HG03095 (cell line): Measurements from ENCODE around the gene MSANTD1.

Experiments
- ATAC-seq: cut with Tn5 transposase; IDR thresholded peaks from one replicate; pipeline ENCODE4 v1.9.1; 2021; ENCODE audit warnings: moderate library complexity; ENCODE audit not compliant: unreplicated experiment

The MSANTD1 gene

DNA sequence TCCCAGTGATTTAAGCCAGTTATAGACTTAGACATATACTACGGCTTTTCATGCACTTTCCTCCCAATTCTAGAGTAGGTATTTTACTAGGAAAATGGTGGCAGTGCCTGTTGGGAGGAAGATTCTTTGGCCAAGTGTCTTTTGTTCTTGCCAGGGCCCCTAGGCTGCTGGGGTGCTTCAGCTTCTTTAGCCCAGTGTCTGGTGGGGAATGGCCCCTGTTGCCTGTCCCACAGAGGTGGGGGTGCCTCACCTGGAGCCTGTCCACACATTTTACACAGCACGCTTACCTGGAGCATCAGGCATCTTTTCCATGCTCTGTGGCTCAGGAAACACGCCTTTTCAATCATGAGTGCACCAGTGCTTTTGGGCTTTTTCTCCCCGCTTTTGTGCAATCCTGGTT lies 33.2 kb upstream of the MSANTD1 start:
- ATAC-seq, result no peak

DNA sequence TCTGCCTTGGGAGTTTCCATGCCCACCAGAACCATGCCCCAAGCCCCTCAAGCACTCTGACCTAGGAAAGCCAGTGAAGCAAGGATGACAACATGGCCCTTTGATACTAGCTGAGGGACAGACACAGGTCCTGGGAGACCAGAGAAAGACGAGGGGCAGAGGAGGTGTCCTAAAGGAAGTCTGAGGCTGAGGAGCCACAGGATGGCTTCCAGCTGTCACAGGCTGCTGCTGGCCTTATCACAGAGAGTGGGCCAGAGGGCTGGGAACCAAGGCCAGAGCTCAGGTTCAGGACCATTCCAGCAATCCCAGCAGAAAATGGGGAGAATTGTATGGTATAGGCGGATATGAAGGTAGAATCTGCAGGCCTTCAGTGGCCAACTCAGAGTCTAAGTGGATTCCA lies 31.7 kb upstream of the MSANTD1 start:
- ATAC-seq, result no peak

DNA sequence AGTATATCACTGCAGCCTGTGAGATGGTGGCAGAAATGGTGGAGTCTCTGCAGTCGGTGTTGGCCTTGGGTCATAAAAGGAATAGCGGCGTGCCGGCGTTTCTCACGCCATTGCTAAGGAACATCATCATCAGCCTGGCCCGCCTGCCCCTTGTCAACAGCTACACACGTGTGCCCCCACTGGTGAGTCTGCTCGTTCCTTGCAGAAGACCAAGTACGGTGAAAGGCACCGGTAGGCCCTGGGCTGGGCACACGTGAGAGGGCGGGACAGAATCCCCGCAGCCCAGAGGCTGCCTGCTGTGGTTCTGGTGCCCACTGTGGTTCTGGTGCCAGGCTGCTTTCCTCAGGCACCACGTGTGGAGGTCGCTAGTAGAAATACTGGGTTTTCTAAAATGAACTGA lies 31.2 kb upstream of the MSANTD1 start:
- ATAC-seq, result no peak

DNA sequence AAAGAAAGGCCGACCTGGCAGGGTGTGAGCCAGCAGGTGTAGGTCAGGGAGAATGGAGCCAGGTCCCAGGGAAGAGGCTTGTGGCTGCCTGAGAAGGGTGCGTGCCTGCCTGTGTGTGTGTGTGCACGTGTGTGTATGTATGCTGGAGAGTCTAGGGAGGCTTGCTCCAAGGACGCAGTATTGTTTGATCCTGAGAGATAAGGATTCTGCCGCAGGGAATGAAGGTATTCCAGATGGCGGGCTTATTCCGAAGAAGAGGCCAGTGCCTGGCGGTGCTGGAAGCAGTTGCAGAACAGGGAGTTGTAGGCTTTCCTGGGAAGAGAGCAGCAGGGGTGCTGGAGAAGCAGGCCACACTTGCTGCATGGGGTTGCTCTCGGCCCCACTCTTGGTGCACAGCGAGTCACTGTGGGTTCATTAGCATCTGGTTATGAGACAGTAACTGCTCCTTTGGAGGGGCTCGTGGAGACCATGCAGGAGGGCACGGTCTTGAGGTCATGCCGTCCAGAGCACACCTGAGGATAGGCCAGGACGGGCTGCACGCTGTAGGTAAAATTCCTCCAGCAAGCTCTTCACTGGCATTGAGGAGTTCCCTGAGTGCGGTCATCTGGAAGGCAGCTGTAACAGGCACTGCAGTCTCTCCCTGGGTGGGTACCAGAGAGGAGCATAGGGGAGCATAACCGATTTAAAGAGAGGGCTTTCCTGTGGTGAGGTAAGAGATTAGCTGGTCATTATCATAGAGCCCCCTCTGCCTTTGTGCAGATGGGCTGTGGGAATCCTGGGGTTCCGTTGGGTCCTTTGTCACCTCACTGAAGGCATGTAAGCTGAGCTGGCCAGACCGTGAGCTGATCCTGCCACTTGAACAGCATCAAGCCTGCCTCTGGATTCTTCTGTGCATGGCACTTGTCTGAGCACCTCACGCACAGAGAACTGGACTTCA lies 29.9 kb upstream of the MSANTD1 start:
- no peak for ATAC-seq

DNA sequence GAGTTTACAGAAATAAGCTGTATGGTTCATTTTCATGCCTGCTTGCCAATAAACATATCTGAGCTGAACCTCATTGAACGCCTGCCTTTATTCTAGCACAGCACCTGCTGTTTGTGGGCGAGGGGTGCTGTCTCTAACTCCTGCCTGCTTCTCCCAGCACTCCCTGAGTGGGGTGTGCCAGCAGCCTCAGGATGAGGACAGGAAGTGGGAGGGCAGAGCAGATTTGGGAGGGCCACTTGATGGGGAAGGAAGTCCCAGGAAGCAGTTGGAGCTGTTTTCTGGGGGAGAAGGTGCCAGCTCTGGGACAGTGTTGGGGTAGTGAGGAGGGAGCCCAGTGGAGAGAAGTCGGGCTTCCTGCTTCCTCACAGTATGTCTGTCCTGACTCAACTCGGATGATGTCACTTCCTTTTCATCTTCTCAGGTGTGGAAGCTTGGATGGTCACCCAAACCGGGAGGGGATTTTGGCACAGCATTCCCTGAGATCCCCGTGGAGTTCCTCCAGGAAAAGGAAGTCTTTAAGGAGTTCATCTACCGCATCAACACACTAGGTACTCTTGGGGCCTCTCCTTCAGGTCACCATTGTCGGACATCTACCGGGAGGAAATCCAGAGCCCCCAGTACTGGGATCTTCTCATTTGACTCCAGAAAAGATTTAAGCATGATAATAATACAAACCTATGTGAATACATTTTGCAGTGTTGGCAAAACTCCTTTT lies 29.0 kb upstream of the MSANTD1 start:
- ATAC-seq, result no peak

DNA sequence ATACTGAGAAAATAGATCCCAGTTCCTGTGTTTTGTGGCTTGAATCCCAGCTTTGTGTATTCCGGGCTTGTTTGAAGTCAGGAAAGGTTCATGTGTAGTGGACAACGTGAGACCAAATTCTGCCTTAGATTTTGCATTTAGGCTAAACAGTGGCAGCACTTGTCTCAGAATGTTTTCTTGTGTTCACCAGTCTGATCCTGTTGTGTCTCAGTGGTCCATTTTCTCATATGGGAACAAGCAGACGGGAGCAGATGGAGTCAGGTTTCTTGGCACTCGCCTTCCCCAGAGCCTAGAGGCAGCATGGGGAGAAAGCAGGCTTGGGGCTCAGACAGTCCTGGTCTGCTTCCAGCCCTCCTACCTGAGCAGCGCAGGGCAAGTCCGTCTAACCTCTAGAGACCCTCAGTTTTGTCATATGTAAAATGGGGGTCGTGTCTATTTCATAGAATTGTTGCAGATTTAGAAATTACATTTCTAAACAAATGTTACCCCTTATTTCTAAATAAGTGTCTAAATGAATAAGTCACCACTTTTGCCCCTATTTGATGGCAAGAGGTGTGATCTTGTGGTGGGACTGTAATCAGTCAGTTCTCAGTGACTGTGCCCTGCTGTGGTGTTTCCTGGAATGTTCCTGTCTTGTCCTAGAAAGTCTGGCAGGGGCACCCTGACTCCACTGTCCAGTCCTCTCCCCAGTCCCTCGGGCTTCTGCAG lies 28.3 kb upstream of the MSANTD1 start:
- ATAC-seq, result no peak

DNA sequence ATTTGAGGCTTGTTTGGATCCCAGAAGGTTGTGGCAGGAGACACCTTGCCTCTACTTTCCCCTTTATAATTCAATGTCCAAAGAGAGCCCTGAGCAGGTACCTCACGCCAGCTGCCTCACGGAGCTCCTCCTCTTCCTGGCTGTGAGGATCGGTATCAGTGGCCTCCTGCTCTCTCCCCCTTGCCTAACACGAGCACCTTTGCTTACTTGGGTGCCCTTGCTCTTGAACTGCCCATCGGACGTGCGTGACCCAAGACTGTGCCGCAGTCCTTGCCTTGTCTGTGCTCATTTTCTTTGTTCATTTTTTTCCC lies 27.8 kb upstream of the MSANTD1 start:
- ATAC-seq, result no peak

DNA sequence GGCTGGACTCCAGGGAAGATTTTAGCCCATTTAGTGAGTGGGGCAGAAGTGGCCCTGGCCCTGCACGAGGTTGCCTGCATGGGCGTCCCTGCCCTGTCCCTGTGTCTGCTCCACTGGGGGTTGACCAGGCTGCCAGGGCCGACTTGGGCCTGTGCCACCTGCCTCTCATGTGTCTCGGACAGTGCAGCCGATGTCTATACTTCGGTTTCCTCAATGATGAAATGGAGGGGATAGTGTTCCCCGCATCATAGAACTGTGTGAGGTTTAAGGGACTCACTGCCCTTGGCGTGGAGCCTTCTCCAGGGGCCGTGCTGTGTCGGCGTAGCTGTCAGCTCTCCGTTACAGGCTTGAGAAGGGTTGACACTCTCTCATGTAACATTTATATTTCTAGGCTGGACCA lies 27.0 kb upstream of the MSANTD1 start:
- no peak for ATAC-seq

DNA sequence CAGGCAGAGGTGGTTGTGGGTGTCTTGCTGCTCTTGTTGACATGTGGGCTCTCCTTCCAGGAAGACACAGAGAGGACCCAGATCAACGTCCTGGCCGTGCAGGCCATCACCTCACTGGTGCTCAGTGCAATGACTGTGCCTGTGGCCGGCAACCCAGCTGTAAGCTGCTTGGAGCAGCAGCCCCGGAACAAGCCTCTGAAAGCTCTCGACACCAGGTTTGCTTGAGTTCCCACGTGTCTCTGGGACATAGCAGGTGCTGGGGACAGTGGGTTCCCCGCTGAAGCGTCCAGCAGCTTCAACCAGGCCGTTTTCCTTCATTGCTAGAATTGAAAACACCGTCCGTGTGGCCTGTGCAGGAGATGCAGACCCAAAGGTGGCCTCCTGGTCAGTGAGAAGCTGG lies 25.6 kb upstream of the MSANTD1 start:
- ATAC-seq, result no peak

DNA sequence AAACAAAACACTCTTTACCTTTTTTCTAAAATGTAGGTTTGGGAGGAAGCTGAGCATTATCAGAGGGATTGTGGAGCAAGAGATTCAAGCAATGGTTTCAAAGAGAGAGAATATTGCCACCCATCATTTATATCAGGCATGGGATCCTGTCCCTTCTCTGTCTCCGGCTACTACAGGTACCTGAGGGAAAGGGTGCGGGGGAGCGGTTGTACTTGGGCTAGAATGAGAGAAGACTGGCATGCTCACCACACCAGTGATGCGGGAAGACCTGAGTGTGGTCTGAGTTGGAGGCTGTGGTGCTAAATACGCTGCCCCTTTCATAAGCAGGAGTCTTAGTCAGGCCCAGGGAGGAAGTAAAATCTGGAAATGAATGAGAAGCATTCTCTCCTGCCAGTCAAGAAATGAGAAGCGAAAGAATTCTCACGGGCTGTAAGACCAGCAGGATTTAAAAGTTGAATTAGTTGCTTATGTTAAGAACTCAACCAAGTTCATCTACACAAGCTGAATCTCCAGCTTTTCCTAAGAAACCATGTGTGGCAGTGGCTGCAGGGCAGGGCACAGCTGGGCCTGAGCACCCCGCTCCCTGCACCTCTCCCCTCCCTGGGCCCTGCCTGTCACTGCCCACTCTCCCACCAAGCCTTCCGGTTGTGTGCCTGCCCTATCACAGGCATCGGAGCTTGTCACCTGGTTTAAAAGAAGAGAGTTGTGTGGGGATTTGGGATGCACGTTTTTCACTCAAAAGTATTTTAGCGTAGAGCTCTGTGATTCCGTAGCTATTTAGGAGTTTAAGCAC lies 24.8 kb upstream of the MSANTD1 start:
- no peak for ATAC-seq

DNA sequence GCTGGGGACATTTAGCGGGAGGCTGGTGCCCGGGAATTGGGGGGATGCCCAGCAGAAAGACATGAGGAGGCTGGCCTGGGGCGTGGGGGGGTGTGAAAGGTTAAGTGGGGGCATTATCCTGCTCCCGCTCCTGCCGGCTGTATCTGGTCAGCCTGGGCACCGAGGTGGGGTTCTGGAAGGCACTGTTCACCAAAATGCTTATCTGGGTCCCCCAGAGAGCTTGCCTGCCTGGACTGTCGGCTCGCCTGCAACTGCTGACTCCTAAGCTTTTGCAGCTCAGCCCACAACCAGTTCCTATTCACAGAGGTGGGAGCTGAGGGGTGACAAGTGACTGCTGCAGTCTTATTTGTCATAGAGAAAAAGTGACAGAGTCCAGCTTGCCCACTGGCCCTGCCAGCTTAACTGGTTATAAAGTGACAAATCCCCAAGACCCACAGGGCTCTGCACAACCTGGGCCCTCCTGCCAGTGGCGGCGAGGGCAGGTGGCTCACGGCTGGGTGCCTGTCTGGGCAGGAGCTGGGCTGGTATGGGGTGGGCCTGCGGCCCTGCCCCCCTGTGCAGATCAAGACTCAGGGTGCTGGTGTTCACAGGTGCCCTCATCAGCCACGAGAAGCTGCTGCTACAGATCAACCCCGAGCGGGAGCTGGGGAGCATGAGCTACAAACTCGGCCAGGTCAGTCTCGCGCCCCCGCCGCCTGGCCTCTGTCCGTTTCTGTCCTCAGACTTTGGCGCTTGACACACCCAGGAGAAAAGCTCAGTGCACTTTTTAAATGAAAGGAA lies 23.7 kb upstream of the MSANTD1 start:
- ATAC-seq, result no peak

DNA sequence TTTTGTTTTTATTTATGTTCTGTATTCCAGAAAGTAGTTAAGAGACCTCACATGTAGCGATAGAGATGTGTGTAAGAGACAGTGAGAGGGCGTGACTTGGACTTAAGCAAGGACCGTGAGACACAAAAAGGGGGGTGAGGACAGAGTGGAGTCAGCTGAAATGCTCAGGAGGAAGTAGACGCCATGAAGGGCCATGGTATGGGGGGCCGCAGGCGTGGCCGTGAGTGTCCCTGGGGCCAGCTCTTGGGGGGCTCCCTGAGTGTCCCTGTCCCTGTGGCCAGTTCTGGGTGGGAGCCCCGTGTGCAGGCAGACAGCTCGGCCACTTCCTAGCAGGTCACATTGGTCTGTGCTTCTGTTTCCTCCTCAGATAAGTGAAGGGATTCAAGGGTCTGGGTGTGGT lies 23.0 kb upstream of the MSANTD1 start:
- ATAC-seq, result no peak

DNA sequence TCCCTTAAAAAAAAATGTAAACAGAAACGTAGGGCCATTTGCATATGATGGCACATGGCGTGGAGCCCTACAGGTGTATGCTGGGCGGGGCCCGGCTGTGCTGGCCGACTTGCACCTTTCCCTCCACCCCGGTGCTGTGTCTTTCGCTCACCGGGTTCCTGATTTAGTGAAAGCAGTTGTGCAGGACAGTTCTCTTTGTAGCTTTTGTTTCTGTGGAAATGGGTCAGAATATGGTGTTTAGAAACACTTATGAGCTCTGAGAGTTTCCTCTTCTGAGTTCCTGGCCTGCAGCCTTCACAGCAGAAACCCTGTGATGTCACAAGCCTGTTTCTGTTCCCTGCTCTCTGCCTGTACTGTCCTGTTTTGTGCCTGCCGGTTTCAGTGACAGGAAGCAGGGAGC lies 22.5 kb upstream of the MSANTD1 start:
- no peak for ATAC-seq

DNA sequence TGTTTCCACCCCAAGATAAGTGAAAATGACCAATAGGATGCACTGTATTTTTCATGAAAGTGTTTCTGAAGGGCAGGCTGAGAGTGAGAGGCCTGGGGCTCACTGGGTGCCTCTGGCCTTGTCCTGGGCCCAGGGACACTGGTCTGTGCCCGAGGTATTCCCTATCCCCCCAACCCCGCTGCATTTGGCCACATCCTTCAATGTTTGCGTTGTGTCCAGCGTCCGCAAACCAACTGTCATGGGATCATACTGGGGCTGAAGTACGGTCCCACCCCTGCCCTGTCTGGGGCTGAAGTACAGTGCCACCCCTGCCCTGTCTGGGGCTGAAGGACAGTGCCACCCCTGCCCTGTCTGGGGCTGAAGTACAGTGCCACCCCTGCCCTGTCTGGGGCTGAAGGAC lies 22.0 kb upstream of the MSANTD1 start:
- ATAC-seq, result no peak

DNA sequence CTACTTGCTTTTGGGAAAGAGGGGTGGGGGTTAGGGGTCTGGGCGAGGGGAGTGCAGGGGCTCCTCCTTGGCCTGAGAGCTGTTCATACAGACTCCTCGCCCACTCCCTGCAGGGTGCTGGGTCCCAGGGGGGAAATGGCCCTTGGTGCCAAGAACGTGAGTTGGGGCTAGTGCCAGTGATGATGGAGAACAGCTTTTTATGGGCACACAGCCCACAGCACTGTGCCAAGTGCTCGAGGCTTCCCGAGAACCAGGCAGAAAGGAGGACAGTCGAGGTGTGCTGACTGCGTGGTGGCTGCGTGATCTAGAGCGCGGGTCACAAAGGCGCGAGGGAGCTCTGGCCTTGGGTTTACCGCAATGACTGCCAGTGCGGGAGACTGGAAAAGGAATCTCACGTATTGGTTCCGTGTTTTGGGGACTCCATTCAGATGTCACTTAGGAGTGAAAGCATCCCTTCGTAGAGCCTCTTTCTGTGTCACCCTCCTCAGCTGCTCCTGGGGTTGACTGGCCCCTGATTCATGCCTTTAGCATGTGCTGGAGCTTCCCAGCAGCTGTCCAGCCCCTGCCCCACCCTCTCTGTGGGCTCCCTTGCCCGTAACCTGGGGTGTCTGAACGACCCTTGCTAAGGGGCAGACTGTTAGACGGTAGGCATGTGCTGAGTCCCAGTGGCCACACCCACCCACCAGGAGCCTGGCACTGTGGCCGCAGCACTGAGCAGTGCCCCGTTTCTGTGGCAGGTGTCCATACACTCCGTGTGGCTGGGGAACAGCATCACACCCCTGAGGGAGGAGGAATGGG lies 20.9 kb upstream of the MSANTD1 start:
- ATAC-seq, result no peak

DNA sequence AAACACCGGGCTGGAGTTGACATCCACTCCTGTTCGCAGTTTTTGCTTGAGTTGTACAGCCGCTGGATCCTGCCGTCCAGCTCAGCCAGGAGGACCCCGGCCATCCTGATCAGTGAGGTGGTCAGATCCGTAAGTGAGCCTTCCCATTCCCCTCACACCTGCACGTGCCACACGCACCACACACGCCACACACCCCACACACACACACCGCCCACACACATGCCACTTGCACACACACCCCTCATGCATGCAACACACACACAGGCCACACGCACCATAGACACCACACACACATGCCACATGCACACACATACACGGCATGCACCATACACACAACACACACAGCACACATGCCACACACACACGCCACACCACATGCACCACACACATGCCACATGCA lies 20.1 kb upstream of the MSANTD1 start:
- no peak for ATAC-seq

DNA sequence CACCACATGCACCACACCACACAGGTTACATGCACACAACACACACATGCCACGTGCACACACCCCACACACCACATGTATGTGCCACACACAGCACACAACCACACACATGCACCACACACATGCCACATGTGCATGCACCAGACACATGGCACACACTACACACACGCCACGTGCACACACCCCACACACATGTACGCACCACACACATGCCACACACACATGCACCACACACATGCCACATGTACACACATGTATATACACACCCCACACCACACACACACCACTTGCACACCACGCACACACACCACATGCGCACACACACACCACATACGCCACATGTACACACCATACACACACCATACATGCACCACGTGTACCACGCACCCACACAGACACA lies 19.6 kb upstream of the MSANTD1 start:
- no peak for ATAC-seq

DNA sequence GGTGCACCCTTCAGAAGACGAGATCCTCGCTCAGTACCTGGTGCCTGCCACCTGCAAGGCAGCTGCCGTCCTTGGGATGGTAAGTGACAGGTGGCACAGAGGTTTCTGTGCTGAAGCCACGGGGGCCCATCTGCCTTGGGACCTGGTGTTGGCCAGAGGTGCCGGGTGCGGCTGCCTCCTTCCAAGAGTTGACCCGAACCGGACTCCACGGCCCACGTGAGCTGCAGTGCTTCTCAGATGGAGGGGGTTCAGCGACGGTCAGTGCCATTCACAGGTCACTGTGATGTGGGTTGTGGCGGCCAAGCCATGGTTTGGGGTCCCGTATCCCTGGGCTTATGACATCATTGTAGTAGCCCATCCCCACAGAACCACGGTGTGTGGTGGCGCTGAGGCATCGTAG lies 19.0 kb upstream of the MSANTD1 start:
- ATAC-seq, result no peak

DNA sequence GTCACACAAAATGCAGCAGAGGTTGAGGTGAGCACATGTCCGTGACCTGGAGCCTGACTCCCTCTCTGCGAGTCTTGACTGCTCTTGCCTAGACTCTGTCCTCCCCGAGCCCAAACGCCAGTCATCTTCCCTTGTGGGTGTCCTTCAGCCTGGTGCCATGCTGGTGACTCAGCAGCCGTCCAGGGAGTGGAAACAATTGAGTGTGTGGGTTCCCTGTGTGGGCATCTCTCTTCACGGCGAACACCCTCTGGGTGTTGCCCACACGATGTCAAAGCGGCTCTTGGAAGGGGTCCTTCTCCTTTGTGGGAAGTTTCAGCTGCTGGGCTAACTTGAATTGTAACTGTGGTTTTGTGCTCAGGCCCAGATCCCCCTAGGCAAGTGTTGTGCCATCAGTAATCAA lies 17.5 kb upstream of the MSANTD1 start:
- ATAC-seq, result no peak

DNA sequence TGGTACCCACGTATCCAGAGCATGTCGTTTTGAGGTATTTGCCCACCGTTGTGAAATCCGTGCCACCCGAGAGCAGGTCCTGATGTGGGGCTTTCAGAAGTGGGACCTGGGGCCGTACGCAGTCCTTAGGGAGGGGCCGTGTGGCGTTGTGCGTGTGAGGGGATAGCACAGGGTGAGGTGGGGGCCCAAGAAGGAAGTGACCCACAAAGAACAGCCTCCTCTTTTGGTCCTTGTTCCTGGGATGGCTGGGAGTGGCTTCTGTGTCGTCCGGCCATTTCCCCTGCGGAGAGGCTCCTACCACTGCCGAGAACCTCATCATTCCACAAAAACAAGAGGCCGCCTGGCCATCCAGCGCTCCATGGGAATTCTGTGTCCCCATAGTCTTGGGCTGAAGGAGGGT lies 17.0 kb upstream of the MSANTD1 start:
- no peak for ATAC-seq
